ENCODE results near the gene ZSCAN29. TPM values are rescaled to one million over a fixed set of nuclear protein-coding genes. Genes with fewer than 3 reads are reported as not detected.
A peak's percentile ranks its signal among the peaks of the same experiment; 100 is the strongest.

ZSCAN29 gene
- total RNA-seq, 1 experiment from 2014 or later: 32.8 TPM

- Histone ChIP-seq H3K9me3 (ENCODE audit: control insufficient read depth, insufficient read depth, low read depth, low read length) (no peaks in the 10 kb centered on the region; the same call in 1 of the 2 replicates), H3K27me3 (ENCODE audit: control insufficient read depth, insufficient read depth, low read length) (no peaks in the 10 kb centered on the region), H3K36me3 (ENCODE audit: control insufficient read depth, insufficient read depth, low read length) (peaks cover 6% of the 10 kb centered on the region), H3K4me3 (ENCODE audit: low read depth in 2 of 2, low read length in 2 of 2) (no peak overlapping the region), H3K27ac (ENCODE audit: low read length) (no peak overlapping the region), H3K4me1 (ENCODE audit: control insufficient read depth, insufficient read depth, low read length) (no peaks in the 10 kb centered on the region)
- DNase-seq (ENCODE audit: low read depth, low spot score) (no peak), ATAC-seq (no peak)
- BruUV-seq (replicated peaks): TSS peak; percentile 35
- CTCF ChIA-PET: no interaction called here
- in situ Hi-C loops (cut with HindIII; ENCODE audit: low pct_unique_long_range_greater_than_20kb, low sequenced_read_pairs) (no loop called here), intact Hi-C loops (cut with micrococcal nuclease; ENCODE audit: unreplicated experiment) (no loop called here)
- TF ChIP-seq, protein P1, sequence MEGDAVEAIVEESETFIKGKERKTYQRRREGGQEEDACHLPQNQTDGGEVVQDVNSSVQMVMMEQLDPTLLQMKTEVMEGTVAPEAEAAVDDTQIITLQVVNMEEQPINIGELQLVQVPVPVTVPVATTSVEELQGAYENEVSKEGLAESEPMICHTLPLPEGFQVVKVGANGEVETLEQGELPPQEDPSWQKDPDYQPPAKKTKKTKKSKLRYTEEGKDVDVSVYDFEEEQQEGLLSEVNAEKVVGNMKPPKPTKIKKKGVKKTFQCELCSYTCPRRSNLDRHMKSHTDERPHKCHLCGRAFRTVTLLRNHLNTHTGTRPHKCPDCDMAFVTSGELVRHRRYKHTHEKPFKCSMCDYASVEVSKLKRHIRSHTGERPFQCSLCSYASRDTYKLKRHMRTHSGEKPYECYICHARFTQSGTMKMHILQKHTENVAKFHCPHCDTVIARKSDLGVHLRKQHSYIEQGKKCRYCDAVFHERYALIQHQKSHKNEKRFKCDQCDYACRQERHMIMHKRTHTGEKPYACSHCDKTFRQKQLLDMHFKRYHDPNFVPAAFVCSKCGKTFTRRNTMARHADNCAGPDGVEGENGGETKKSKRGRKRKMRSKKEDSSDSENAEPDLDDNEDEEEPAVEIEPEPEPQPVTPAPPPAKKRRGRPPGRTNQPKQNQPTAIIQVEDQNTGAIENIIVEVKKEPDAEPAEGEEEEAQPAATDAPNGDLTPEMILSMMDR (IDR thresholded peaks at IDR 0.05): no peak
- TF ChIP-seq TCF7L2 (IDR thresholded peaks at IDR 0.05; ENCODE audit: low read depth, low read length): no peak
- TF ChIP-seq POLR2AphosphoS5 (IDR thresholded peaks at IDR 0.05; ENCODE audit: low read depth, low read length): no peak
- TF ChIP-seq REST (IDR thresholded peaks at IDR 0.05; ENCODE audit: insufficient read depth in 1 of 2, low read depth in 2 of 2, low read length in 1 of 2): no peak
- no peak for TF ChIP-seq SIN3A (IDR thresholded peaks at IDR 0.05; ENCODE audit: borderline replicate concordance, insufficient read depth, low read depth, low read length)
- POLR2A ChIA-PET: interaction anchor here (0.7 kb wide), 1 partner anchor 12 kb away, joined by 3 read pairs; no protein-coding TSS in a partner anchor
Observed at GRCh38 chr15:43352693-43353382, 18.0 kb downstream of the ZSCAN29 start.

GRCh38 chr15:43347114-43347513 is 23.7 kb downstream of the ZSCAN29 start:
- H3K4me3 ChIP-seq (ENCODE audit: low read depth in 2 of 2, low read length in 2 of 2): no peak overlapping the region
- peaks cover 6% of the 10 kb centered on the region for H3K36me3 ChIP-seq (ENCODE audit: control insufficient read depth, insufficient read depth, low read length)
- TF ChIP-seq TCF7L2 (IDR thresholded peaks at IDR 0.05; ENCODE audit: low read depth, low read length) (no peak), REST (IDR thresholded peaks at IDR 0.05; ENCODE audit: insufficient read depth in 1 of 2, low read depth in 2 of 2, low read length in 1 of 2) (no peak), POLR2AphosphoS5 (IDR thresholded peaks at IDR 0.05; ENCODE audit: low read depth, low read length) (no peak), SIN3A (IDR thresholded peaks at IDR 0.05; ENCODE audit: borderline replicate concordance, insufficient read depth, low read depth, low read length) (no peak)
- TF ChIP-seq, protein P1 (IDR thresholded peaks at IDR 0.05): no peak
- in situ Hi-C loops (cut with HindIII; ENCODE audit: low pct_unique_long_range_greater_than_20kb, low sequenced_read_pairs) (no loop called here), intact Hi-C loops (cut with micrococcal nuclease; ENCODE audit: unreplicated experiment) (no loop called here)
- no peaks in the 10 kb centered on the region for H3K9me3 ChIP-seq (ENCODE audit: control insufficient read depth, insufficient read depth, low read depth, low read length)
- H3K27me3 ChIP-seq (ENCODE audit: control insufficient read depth, insufficient read depth, low read length): no peaks in the 10 kb centered on the region
- no peak for ATAC-seq
- H3K4me1 ChIP-seq (ENCODE audit: control insufficient read depth, insufficient read depth, low read length): no peaks in the 10 kb centered on the region
- no TSS peak for BruUV-seq (replicated peaks)
- DNase-seq (ENCODE audit: low read depth, low spot score): no peak
- ChIA-PET CTCF (no interaction called here), POLR2A (no interaction called here)
- H3K27ac ChIP-seq (ENCODE audit: low read length): no peak overlapping the region
